Neuronal stem cell (in vitro differentiated cells): Measurements from ENCODE around the gene IFNA8.

Experiments
- DNase-seq: peaks from one replicate; pipeline ENCODE4 v3.0.0-alpha.2; 2013; ENCODE audit warnings: low spot score
- H2AFZ ChIP-seq: one replicate; pipeline ENCODE4 v1.6.1; 2013; ENCODE audit warnings: mild to moderate bottlenecking, low read length, inconsistent platforms
- H2AK5ac ChIP-seq: 2 replicates; pipeline ENCODE4 v1.6.1; 2013; ENCODE audit warnings: low read depth, mild to moderate bottlenecking, inconsistent platforms, low read length, moderate library complexity, mixed read lengths
- H2BK120ac ChIP-seq: 2 replicates; pipeline ENCODE4 v1.6.1; 2013; ENCODE audit warnings: low read depth, mild to moderate bottlenecking, inconsistent platforms, low read length, moderate library complexity, mixed read lengths
- H2BK12ac ChIP-seq: one replicate; pipeline ENCODE4 v1.6.1; 2013; ENCODE audit warnings: low read length, inconsistent platforms
- H2BK15ac ChIP-seq: 2 replicates; pipeline ENCODE4 v1.6.1; 2013; ENCODE audit warnings: mild to moderate bottlenecking, low read length, inconsistent platforms, mixed read lengths
- H2BK5ac ChIP-seq: one replicate; pipeline ENCODE4 v1.6.1; 2013; ENCODE audit warnings: inconsistent platforms, mild to moderate bottlenecking, low read length, moderate library complexity
- H3K14ac ChIP-seq: one replicate; pipeline ENCODE4 v1.6.1; 2013; ENCODE audit warnings: low read length, inconsistent platforms
- H3K18ac ChIP-seq: 2 replicates; pipeline ENCODE4 v1.6.1; 2013; ENCODE audit warnings: low read length, inconsistent platforms
- H3K23ac ChIP-seq: 2 replicates; pipeline ENCODE4 v1.6.1; 2013; ENCODE audit warnings: low read depth, mild to moderate bottlenecking, mixed read lengths, low read length, inconsistent platforms; ENCODE audit not compliant: poor library complexity
- H3K27ac ChIP-seq: replicated peaks from 3 replicates; pipeline ENCODE4 v1.5.1; 2013; ENCODE audit warnings: low read length, inconsistent platforms
- H3K27me3 ChIP-seq, 3 experiments: 2 replicates each; pipeline ENCODE4 v1.6.1; 2013; ENCODE audit warnings: low read length in 3 of 3, mild to moderate bottlenecking in 2 of 3, inconsistent platforms in 1 of 3, low read depth in 1 of 3, mixed read lengths in 1 of 3, moderate library complexity in 1 of 3; ENCODE audit not compliant: control insufficient read depth in 3 of 3, insufficient read depth in 3 of 3
- H3K36me3 ChIP-seq, 2 donors: replicated peaks in 1 of 2; 2 replicates each; pipeline ENCODE4 v1.6.1; 2013; ENCODE audit warnings: low read length in 2 of 2; ENCODE audit not compliant: control insufficient read depth in 2 of 2, insufficient read depth in 2 of 2
- H3K4ac ChIP-seq: 2 replicates; pipeline ENCODE4 v1.6.1; 2013; ENCODE audit warnings: inconsistent platforms, mild to moderate bottlenecking, low read length, moderate library complexity
- H3K4me1 ChIP-seq, 2 donors: 1 replicate in 1 of 2; 2 replicates in 1 of 2; pipeline ENCODE4 v1.6.1; 2013; ENCODE audit warnings: low read length in 2 of 2, low read depth in 1 of 2; ENCODE audit not compliant: control insufficient read depth in 2 of 2, insufficient read depth in 1 of 2
- H3K4me2 ChIP-seq: one replicate; pipeline ENCODE4 v1.6.1; 2013; ENCODE audit warnings: mild to moderate bottlenecking, low read length, inconsistent platforms; ENCODE audit not compliant: insufficient read depth, poor library complexity, severe bottlenecking
- H3K4me3 ChIP-seq, 2 donors: 2 replicates each; pipeline ENCODE4 v1.5.1; 2013; ENCODE audit warnings: low read length in 2 of 2, mild to moderate bottlenecking in 2 of 2, inconsistent platforms in 1 of 2, moderate library complexity in 1 of 2
- H3K79me1 ChIP-seq: one replicate; pipeline ENCODE4 v1.6.1; 2013; ENCODE audit warnings: low read depth, mild to moderate bottlenecking, inconsistent platforms, low read length, moderate library complexity
- H3K9ac ChIP-seq: one replicate; pipeline ENCODE4 v1.6.1; 2013; ENCODE audit warnings: mild to moderate bottlenecking, low read depth, low read length, inconsistent platforms; ENCODE audit not compliant: poor library complexity
- H3K9me3 ChIP-seq, 2 donors: replicated peaks in 1 of 2; 2 replicates each; pipeline versions ENCODE3 to v1.6.1; 2013; ENCODE audit warnings: low read length in 2 of 2, mild to moderate bottlenecking in 2 of 2, inconsistent platforms in 1 of 2, low read depth in 1 of 2, mixed read lengths in 1 of 2, moderate library complexity in 1 of 2; ENCODE audit not compliant: control insufficient read depth in 2 of 2, insufficient read depth in 1 of 2
- H4K8ac ChIP-seq: one replicate; pipeline ENCODE4 v1.6.1; 2013; ENCODE audit warnings: low read depth, mild to moderate bottlenecking, inconsistent platforms, low read length, moderate library complexity
- H4K91ac ChIP-seq: one replicate; pipeline ENCODE4 v1.6.1; 2013; ENCODE audit warnings: low read length, low read depth, mild to moderate bottlenecking, inconsistent platforms; ENCODE audit not compliant: poor library complexity
- WGBS, 2 donors: extraction: QIAGEN DNeasy Blood & Tissue Kit; methylation state at CpG; one replicate each; pipeline ENCODE4 v1.1.7; 2013; ENCODE audit warnings: missing lambda C conversion rate in 2 of 2, mixed read lengths in 1 of 2; ENCODE audit not compliant: insufficient read length in 2 of 2, insufficient replicate concordance in 1 of 2; ENCODE audit errors: extremely low coverage in 2 of 2; 5-methylcytosine and 5-hydroxymethylcytosine counted together

The IFNA8 gene

GRCh38 chr9:21392270-21392669 is 16.6 kb upstream of the IFNA8 start:
- H3K18ac ChIP-seq = no peak overlapping the region
- H2AK5ac ChIP-seq = no peak overlapping the region
- H3K9me3 ChIP-seq = no peaks in the 10 kb centered on the region
- no CpG with 5 or more reads among the region's 6 CpGs for WGBS, 2 donors
- peaks cover 0 to 2% of the 10 kb centered on the region in 2 donors for H3K4me1 ChIP-seq
- no peak overlapping the region for H4K91ac ChIP-seq
- no peak overlapping the region for H3K14ac ChIP-seq
- H3K23ac ChIP-seq = no peak overlapping the region
- H3K36me3 ChIP-seq = no peaks in the 10 kb centered on the region
- peaks cover 0 to 20% (median 2%) of the 10 kb centered on the region in 3 experiments for H3K27me3 ChIP-seq
- H3K79me1 ChIP-seq = no peaks in the 10 kb centered on the region
- no peak overlapping the region for H3K4me3 ChIP-seq
- H2AFZ ChIP-seq = no peak overlapping the region
- no peak overlapping the region for H2BK5ac ChIP-seq
- no peak overlapping the region for H2BK12ac ChIP-seq
- H3K9ac ChIP-seq = no peak overlapping the region
- H3K27ac ChIP-seq = no peak overlapping the region
- H3K4ac ChIP-seq = no peak overlapping the region
- no peak overlapping the region for H2BK15ac ChIP-seq
- DNase-seq = no peak
- H2BK120ac ChIP-seq = no peak overlapping the region
- H3K4me2 ChIP-seq = no peak overlapping the region
- H4K8ac ChIP-seq = no peak overlapping the region

DNA sequence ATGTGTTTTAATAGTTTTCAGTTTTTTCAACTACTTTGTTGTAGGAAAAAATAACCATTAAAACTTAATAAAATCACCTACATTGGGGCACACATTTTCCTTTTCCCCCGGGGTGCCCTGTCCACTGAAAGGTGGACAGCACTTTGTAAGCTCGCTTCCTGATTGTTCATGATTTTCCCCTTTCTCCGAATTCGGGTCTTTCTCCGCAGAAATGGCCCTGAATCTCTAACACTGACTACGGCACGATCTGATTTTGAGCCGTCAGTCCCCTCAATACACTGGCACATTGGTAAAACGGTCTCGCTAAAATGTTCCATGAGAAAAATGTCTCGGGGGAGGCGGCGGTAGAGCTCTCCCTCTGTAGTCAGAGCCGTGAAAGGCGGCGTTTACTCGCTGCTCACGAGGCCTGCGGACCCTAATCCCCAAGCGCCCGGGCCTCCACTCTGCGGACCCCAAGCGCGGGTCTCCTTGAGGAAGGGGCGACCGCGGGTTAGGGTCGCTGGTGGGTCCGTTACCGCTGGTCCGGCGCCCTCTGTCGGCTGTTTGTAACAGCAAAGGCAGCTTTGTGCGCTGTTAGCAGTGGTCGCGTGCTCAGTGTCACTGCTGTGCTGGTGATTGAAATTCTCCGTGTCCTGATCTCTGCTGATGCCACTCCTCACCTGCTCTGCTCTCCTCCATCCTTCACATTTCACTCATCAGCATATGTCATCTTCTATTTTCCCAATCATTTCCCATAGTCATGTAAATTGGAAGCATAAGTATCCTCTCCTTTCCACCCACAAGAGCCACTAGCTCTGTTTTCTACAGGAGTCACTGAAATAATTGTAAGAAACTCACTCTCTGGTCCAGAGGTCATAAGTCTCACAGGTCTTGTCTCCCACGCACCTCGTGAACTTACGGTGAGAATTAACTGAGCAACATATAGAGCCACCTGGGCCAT is 12.9 kb upstream of the IFNA8 start:
- Histone ChIP-seq H2AK5ac (no peak overlapping the region), H2BK5ac (no peak overlapping the region), H3K4me3 (peak overlapping the region; percentile 44 to 49), H3K27ac (no peak overlapping the region), H3K4me1 (peaks cover 0 to 2% of the 10 kb centered on the region in 2 donors), H3K23ac (no peak overlapping the region), H3K4me2 (peak overlapping the region; percentile 66), H3K14ac (no peak overlapping the region), H2BK15ac (no peak overlapping the region), H4K91ac (no peak overlapping the region), H3K79me1 (no peaks in the 10 kb centered on the region), H3K9me3 (no peaks in the 10 kb centered on the region), H2BK120ac (no peak overlapping the region), H3K18ac (peak overlapping the region; percentile 68), H2BK12ac (no peak overlapping the region), H3K27me3 (peaks cover 0 to 43% (median 6%) of the 10 kb centered on the region in 3 experiments), H4K8ac (no peak overlapping the region), H3K9ac (no peak overlapping the region), H3K4ac (no peak overlapping the region), H2AFZ (peak overlapping the region; percentile 96), H3K36me3 (no peaks in the 10 kb centered on the region)
- no CpG with 5 or more reads among the region's 40 CpGs for WGBS, 2 donors
- DNase-seq = peak; percentile 84

- Histone ChIP-seq H2BK120ac (no peak overlapping the region), H3K36me3 (no peaks in the 10 kb centered on the region), H3K23ac (no peak overlapping the region), H3K27me3 (peaks cover 0 to 67% (median 18%) of the 10 kb centered on the region in 3 experiments), H3K4me1 (peaks cover 0 to 5% of the 10 kb centered on the region in 2 donors), H3K4me2 (no peak overlapping the region), H4K8ac (no peak overlapping the region), H3K27ac (no peak overlapping the region), H3K4ac (no peak overlapping the region), H3K14ac (no peak overlapping the region), H3K4me3 (no peak overlapping the region), H2BK15ac (no peak overlapping the region), H3K18ac (no peak overlapping the region), H2BK12ac (no peak overlapping the region), H3K79me1 (no peaks in the 10 kb centered on the region), H3K9me3 (no peaks in the 10 kb centered on the region), H2AK5ac (no peak overlapping the region), H3K9ac (no peak overlapping the region), H4K91ac (no peak overlapping the region), H2BK5ac (no peak overlapping the region), H2AFZ (no peak overlapping the region)
- no CpG with 5 or more reads among the region's 5 CpGs for WGBS, 2 donors
- DNase-seq = no peak
These were observed 9.9 kb upstream of the IFNA8 start for GRCh38 chr9:21398955-21399489.

DNA sequence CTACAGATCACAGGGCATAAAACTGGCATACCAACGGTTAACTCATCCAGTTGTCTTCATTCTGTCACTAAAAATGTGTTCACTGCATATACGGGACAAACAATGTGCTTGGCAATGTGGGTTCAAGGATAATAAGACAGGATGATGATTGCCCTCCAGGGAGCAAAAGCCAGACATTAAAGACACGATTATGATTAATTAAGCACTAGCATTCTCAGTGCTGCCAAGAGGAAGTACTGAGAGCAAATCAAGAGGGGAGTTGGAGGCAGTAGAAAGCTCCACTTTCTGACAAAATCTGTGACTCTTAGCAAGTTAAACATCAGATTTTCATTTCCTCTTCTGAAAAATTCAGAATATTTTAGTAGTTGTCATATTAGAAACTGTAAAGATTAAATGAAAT is 9.0 kb upstream of the IFNA8 start:
- H3K4me2 ChIP-seq = no peak overlapping the region
- no peak overlapping the region for H2BK12ac ChIP-seq
- H4K8ac ChIP-seq = no peak overlapping the region
- DNase-seq = no peak
- no peak overlapping the region for H2BK15ac ChIP-seq
- no peak overlapping the region for H2BK5ac ChIP-seq
- H2BK120ac ChIP-seq = no peak overlapping the region
- H3K27ac ChIP-seq = no peak overlapping the region
- H3K4ac ChIP-seq = no peak overlapping the region
- no peak overlapping the region for H3K14ac ChIP-seq
- no peaks in the 10 kb centered on the region for H3K9me3 ChIP-seq
- no CpG with 5 or more reads among the region's 3 CpGs for WGBS, 2 donors
- H2AFZ ChIP-seq = no peak overlapping the region
- no peak overlapping the region for H3K9ac ChIP-seq
- no peak overlapping the region for H3K18ac ChIP-seq
- H3K23ac ChIP-seq = no peak overlapping the region
- H3K79me1 ChIP-seq = no peaks in the 10 kb centered on the region
- no peak overlapping the region for H3K4me3 ChIP-seq
- no peak overlapping the region for H4K91ac ChIP-seq
- peaks cover 0 to 5% of the 10 kb centered on the region in 2 donors for H3K4me1 ChIP-seq
- peaks cover 0 to 68% (median 18%) of the 10 kb centered on the region in 3 experiments for H3K27me3 ChIP-seq
- H2AK5ac ChIP-seq = no peak overlapping the region
- H3K36me3 ChIP-seq = no peaks in the 10 kb centered on the region
